Uterus (tissue), 2 donors: ENCODE data around the gene ERN2.

ENCODE experiments used
- POLR2A ChIP-seq, 2 donors: fragments of 450-650 bp; IDR thresholded peaks; one replicate each; pipeline ENCODE4 v1.6.1; 2016; ENCODE audit warnings: antibody characterized with exemption in 2 of 2, mild to moderate bottlenecking in 1 of 2, moderate library complexity in 1 of 2
- TF ChIP-seq, protein P1 (sequence below), 4 experiments: fragments of 200-600 bp in 2 of 4; fragments of 450-650 bp in 2 of 4; sonication (generic) in 2 of 4; IDR thresholded peaks; one replicate each; pipeline ENCODE4 v1.5.1; 2016 to 2019; ENCODE audit warnings: antibody characterized with exemption in 4 of 4, mild to moderate bottlenecking in 2 of 4, moderate library complexity in 1 of 4

DNA sequence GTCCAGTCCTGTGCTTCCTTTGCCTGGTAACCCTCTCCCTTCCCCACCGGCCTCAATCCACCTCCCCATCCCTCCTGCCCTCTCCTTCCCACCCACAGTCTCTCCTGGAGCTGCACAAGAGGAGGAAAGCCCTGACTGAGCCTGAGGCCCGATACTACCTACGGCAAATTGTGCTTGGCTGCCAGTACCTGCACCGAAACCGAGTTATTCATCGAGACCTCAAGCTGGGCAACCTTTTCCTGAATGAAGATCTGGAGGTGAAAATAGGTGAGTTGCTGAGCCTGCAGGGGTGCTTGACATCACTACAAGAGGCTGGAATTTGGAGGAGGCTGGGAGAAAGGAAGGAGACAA is 33.1 kb downstream of the ERN2 start:
- TF ChIP-seq, protein P1, sequence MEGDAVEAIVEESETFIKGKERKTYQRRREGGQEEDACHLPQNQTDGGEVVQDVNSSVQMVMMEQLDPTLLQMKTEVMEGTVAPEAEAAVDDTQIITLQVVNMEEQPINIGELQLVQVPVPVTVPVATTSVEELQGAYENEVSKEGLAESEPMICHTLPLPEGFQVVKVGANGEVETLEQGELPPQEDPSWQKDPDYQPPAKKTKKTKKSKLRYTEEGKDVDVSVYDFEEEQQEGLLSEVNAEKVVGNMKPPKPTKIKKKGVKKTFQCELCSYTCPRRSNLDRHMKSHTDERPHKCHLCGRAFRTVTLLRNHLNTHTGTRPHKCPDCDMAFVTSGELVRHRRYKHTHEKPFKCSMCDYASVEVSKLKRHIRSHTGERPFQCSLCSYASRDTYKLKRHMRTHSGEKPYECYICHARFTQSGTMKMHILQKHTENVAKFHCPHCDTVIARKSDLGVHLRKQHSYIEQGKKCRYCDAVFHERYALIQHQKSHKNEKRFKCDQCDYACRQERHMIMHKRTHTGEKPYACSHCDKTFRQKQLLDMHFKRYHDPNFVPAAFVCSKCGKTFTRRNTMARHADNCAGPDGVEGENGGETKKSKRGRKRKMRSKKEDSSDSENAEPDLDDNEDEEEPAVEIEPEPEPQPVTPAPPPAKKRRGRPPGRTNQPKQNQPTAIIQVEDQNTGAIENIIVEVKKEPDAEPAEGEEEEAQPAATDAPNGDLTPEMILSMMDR (IDR thresholded peaks at IDR 0.05): no peak
- no peak for TF ChIP-seq POLR2A (IDR thresholded peaks at IDR 0.05)
